Daoy (cell line): ENCODE data around the gene LGMN. TPM values are rescaled to one million over a fixed set of nuclear protein-coding genes. Genes with fewer than 3 reads are reported as not detected.
A peak's percentile ranks its signal among the peaks of the same experiment; 100 is the strongest.
"Not testable (repeated sequence)": the region's sequence is repeated elsewhere in the genome, so short reads cannot be mapped to it uniquely, and the experiment has no call there.

Experiments
- DNase-seq: peaks from one replicate; pipeline ENCODE4 v3.0.0-alpha.2; 2015; ENCODE audit warnings: low read depth
- total RNA-seq: library from RNA; depleted of rRNA; stranded (reverse); fragments of >200 nt; shearing (Covaris generic); gene quantifications from 2 replicates; pipeline ENCODE4 v1.2.3, GENCODE V29; 2014; rRNA removed

The LGMN gene
- total RNA-seq: 66.5 and 92.5 TPM in 2 replicates

GRCh38 chr14:92748259-92749016, at the start of gene LGMN:
Gene LGMN (minus strand): TSS chr14:92748627. CDS start chr14:92732786, 15,841 bp downstream.
- peak; percentile 98 for DNase-seq

- no peak for DNase-seq
Observed at GRCh38 chr14:92794961-92795360, 46.5 kb upstream of the LGMN start.

- peak; percentile 23 for DNase-seq
Observed at GRCh38 chr14:92794547-92794941, 46.1 kb upstream of the LGMN start.

DNA sequence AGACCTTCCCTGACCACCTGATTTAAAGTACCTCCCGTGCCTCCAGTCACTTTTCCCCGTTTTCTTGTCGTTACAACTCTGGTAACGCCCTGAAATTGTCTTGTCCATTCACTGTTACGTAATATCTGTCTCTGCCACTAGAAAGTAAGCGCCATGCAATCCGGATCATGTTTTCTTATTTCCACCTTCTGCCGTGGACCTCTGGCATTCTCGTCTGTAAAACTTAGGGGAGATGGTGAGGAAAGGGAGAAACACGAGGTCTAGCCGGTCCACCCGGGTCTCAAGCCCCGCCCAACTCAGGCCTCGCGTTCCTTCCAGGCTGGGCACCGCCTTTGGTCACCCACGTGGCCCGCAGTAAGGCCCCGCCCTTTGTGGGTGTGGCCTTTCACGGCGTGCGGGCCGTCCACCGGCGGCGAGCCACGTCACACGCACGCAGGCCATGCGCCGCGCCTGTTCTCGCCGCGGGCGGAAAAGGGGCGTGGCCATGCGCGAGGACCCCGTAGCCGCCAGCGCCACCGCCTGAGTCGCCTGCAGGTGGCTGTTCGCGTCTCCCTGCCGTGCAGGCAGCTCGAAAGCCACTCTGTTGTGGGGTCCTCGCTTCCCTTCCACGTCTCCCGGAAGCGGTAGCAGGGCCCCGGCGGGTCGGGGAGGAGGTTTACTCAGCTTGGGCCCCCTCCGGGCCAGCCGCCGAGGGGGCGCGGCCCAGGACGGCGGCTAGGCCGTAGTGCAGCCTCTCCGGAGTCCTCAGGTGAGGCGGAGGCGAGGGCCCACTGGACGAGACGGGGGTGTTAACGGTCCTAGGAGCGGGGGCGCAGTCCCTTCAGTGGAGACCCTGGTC, 45.5 kb upstream of the LGMN start, which contains the start of gene GOLGA5:
TSS of gene GOLGA5 (plus strand) at position 597 of the 838 bp plus-strand sequence. CDS start 3,133 bp downstream, outside the sequence.
- peak; percentile 100 for DNase-seq

GRCh38 chr14:92792885-92793284, 44.5 kb upstream of the LGMN start:
- no peak for DNase-seq

DNA sequence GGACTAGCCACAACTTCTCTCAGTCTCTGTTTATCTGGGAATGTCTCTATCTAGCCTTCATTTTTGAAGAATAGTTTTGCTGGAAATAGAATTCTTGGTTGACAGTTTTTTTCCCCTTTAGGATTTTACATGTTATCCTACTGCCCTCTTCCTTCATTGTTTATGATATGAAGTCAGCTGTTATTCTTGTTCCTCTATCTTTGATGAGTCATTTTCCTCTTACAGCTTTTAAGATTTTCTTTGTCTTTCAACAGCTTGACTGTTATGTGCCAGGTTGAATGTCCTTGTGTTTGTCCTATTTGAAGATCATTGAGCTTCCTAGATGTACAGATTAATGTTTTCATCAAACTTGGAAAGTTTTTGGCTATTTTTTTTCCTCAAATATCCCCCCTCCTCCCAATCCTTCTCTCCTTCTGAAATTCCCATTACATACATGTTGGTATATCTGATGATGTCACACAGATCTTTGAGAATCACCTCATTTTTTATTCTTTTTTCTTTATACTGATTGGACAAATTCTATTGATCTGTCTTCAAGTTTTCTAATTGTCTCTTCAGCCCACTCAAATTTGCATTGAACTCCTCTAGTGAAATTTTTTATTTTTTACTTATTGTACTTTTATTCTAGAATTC, 41.1 kb upstream of the LGMN start:
- DNase-seq: no peak

DNA sequence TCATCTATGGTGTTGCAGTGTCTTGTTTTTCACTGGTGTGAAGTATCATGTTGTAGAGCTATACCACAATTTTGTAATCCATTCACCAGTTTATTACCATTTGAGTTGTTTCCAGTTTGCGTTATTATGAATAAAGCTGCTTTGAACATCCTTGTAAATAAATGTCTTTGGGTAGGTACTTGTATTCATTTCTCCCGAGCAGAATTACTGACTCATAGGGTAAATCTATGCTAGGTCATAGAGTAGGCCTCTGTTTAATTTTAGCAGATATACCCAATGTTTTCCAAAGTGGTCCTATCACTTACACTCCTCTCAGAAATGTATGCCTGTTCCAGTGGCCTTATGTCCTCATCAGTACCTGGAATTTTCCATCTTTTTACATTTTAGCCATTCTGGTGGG, 39.1 kb upstream of the LGMN start:
- DNase-seq: no peak

DNA sequence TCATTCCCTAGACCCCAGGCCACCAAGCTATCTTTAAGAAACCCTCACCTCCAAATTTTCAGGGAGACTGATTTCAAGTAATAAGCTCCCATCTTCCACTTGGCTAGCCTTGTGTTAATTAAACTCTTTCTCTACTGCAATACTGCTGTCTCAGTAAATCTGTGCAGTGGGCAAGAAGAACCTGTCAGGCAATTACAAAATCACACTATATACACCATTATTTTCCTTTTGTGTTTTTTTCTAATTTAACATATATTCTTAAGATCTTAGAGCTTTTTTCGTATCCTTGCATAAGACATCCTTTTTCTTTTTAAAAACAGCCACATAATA, 38.0 kb upstream of the LGMN start:
- DNase-seq: no peak

GRCh38 chr14:92785667-92786426, 37.4 kb upstream of the LGMN start:
- peak; percentile 79 for DNase-seq

- DNase-seq: peak; percentile 32
Observed at GRCh38 chr14:92783813-92784431, 35.5 kb upstream of the LGMN start.

DNA sequence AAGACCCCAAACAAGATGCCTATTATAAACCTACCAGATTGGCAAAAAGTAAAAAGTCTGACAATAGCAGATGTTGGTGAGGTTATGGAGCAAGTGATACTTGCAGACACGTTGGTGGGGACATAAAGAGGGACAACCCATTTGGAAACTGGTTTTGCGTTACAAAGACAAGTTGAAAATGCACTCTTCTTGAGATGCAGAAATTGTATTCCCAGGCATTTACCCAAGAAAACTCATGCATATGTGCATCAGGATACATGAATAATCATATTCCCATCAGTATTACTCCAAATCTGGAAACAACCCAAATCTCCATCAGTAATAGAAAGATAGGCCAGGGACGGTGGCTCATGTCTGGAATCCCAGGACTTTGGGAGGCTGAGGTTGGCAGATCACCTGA, 32.9 kb upstream of the LGMN start:
- no peak for DNase-seq

DNA sequence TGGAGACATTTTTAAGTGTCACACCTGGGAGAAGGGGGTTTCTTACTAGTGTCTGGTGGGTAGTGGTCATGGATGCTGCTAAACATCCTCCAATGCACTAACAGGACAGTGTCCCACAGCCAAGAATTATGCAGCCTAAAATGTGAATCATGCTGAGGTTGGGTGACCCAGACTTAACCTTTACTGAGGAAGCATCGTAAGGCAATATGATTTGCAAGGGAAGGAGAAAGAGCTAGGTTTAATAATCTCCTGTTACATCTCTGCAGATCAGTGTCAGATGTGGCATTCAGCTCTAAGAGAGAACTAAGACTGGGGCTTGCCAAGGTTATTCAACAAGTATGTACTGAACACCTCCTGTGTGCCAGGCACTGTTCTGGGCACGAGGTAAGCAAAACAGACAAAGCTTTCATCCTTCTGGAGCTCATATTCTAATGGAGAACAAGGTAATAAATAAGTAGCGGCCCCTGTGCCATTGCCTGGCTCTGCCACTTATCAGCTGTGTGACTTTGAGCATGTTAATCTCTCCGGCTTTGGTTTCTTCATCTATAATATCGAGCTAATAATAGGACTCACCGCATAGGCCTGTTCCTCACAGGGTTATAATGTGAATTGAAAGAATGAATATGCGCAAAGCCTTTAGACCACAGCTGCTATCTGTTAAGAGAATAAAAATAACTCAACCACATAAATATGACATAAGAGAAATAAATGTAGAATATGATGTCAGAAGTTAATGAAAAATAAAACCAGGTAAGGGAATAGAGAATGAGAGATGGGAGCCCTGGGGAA, 32.2 kb upstream of the LGMN start:
- peak; percentile 32 for DNase-seq

DNA sequence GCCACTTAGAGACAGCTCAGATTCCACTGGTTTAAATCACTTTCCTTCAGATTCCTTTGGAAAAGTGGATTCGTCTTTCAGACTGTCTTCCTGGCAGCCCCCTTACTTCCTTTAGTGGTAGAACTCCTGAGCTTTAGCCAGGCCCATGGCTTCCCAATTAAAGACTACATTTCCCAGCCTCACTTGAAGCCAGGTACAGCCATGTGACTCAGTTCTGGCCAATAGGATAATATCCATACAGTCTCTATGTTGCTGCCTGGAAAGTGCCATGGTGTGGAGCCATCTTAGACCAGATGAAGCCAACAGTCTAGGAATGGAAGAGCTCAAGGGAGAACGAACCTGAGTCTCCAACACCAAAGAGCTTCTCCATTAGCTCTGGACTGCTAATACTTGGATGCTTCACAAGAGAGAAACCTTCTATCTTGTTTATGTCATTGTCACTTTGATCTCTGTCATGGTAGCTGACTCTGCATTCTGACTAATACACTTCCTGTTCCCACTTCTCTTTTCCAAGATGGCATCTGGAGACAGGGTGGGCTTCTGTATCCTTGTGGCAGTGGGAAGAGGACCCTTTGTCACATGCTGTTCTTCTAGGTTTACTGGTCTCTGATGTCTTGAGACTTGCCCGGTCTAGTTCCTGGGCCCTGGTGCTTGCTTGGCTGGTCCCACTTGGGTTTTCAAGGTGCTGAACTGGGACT, 30.6 kb upstream of the LGMN start:
- peak; percentile 33 for DNase-seq

- DNase-seq: not testable (repeated sequence)
Observed at GRCh38 chr14:92775292-92775691, 26.9 kb upstream of the LGMN start.

DNA sequence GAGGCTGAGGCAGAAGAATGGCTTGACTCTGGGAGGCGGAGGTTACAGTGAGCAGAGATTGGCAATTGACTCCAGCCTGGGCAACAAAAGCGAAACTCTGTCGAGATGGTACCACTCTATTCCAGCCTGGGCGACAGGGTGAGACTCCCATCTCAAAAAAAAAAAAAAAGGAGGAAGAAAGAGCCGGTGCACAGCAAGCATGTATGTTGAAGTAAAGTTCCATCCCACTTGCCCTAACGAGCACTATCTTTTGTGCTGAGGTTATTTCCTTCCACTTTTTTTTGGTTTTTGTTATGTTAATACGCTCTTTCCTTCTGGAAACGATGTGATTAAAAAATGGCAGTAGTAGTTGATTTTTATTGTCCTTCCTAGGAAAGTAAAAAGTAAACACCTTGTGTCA, 26.1 kb upstream of the LGMN start:
- DNase-seq: no peak

GRCh38 chr14:92770484-92770883, 22.1 kb upstream of the LGMN start:
- no peak for DNase-seq

DNA sequence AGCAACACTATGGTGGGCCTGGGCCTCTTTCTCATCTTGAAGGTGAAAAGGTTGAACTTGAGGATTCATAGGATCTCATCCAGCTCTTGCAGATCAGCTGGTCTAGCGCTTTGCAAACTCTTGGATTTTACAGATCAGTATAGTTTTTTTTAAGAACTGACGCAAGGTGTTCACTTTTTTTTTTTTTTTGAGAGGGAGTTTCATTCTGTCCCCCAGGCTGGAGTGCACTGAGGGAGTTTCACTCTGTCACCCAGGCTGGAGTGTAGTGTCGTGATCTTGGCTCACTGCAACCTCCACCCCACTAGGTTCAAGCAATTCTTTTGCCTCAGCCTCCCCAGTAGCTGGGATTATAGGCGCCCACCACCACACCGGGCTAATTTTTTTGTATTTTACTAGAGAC, 20.4 kb upstream of the LGMN start:
- DNase-seq: no peak

- not testable (repeated sequence) for DNase-seq
Observed at GRCh38 chr14:92768236-92768635, 19.8 kb upstream of the LGMN start.
